Keratinocyte (primary cell): ENCODE data around the gene GRIA4. TPM values are rescaled to one million over a fixed set of nuclear protein-coding genes. Genes with fewer than 3 reads are reported as not detected.

Experiments used
- DNase-seq: peaks from one replicate; pipeline ENCODE4 v3.0.0-alpha.2; 2011; ENCODE audit warnings: low read depth, missing footprints, low spot score
- FAIRE-seq: peaks from 2 replicates; lab custom pipeline; 2011; peaks lifted over from hg19 to GRCh38; lab: Jason Lieb, UNC
- H2AFZ ChIP-seq: 2 replicates; pipeline ENCODE4 v1.6.0; 2012; ENCODE audit warnings: low read length, control low read depth, inconsistent platforms; ENCODE audit not compliant: control insufficient read depth
- H3K27ac ChIP-seq: 2 replicates; pipeline ENCODE4 v1.5.1; 2011; ENCODE audit warnings: low read length; ENCODE audit not compliant: control insufficient read depth, insufficient read depth
- H3K27me3 ChIP-seq: 3 replicates; pipeline ENCODE4 v1.6.0; 2011; ENCODE audit warnings: low read length; ENCODE audit not compliant: control insufficient read depth, insufficient read depth; ENCODE audit errors: extremely low read depth
- H3K36me3 ChIP-seq, 2 experiments: 2 replicates in 1 of 2; 3 replicates in 1 of 2; pipeline ENCODE4 v1.5.1; 2011; ENCODE audit warnings: low read length in 2 of 2, mild to moderate bottlenecking in 1 of 2; ENCODE audit not compliant: control insufficient read depth in 2 of 2, insufficient read depth in 2 of 2; ENCODE audit errors: extremely low read depth in 1 of 2
- H3K4me1 ChIP-seq: 3 replicates; pipeline ENCODE4 v1.5.1; 2011; ENCODE audit warnings: low read length; ENCODE audit not compliant: control insufficient read depth, insufficient read depth; ENCODE audit errors: extremely low read depth
- H3K4me2 ChIP-seq: 3 replicates; pipeline ENCODE4 v1.6.0; 2011; ENCODE audit warnings: low read depth, low read length; ENCODE audit not compliant: control insufficient read depth, insufficient read depth; ENCODE audit errors: extremely low read depth
- H3K4me3 ChIP-seq, 3 experiments: fragments of 200-600 bp in 1 of 3; sonication (generic) in 1 of 3; 2 replicates in 2 of 3; 3 replicates in 1 of 3; pipeline ENCODE4 v1.5.1; 2011 to 2016; ENCODE audit warnings: low read length in 3 of 3, mild to moderate bottlenecking in 3 of 3, control low read depth in 2 of 3, inconsistent platforms in 1 of 3, low read depth in 1 of 3, mixed read lengths in 1 of 3, mixed run types in 1 of 3, moderate library complexity in 1 of 3; ENCODE audit not compliant: control insufficient read depth in 2 of 3, insufficient read depth in 2 of 3; ENCODE audit errors: extremely low read depth in 1 of 3
- H3K79me2 ChIP-seq: 2 replicates; pipeline ENCODE4 v1.6.0; 2012; ENCODE audit warnings: low read length; ENCODE audit not compliant: control insufficient read depth, insufficient read depth
- H3K9ac ChIP-seq: 3 replicates; pipeline ENCODE4 v1.6.0; 2011; ENCODE audit warnings: low read length; ENCODE audit not compliant: control insufficient read depth, insufficient read depth; ENCODE audit errors: extremely low read depth
- H3K9me1 ChIP-seq: 3 replicates; pipeline ENCODE4 v1.6.0; 2011; ENCODE audit warnings: low read length; ENCODE audit not compliant: control insufficient read depth, insufficient read depth; ENCODE audit errors: extremely low read depth
- H3K9me3 ChIP-seq: 2 replicates; pipeline ENCODE4 v1.5.1; 2012; ENCODE audit warnings: low read depth, low read length; ENCODE audit not compliant: control insufficient read depth
- H4K20me1 ChIP-seq: 3 replicates; pipeline ENCODE4 v1.6.0; 2011; ENCODE audit warnings: low read length; ENCODE audit not compliant: control insufficient read depth, insufficient read depth; ENCODE audit errors: extremely low read depth
- CTCF ChIP-seq, 3 experiments: IDR thresholded peaks in 1 of 3; conservative IDR thresholded peaks in 1 of 3; optimal IDR thresholded peaks in 1 of 3; 2 replicates in 2 of 3; 3 replicates in 1 of 3; pipeline versions ENCODE3 to v1.5.1; 2011; ENCODE audit warnings: low read length in 3 of 3, mild to moderate bottlenecking in 3 of 3, moderate library complexity in 2 of 3, control low read depth in 1 of 3, inconsistent platforms in 1 of 3; ENCODE audit not compliant: insufficient read depth in 2 of 3; ENCODE audit errors: extremely low read depth in 1 of 3
- EZH2 ChIP-seq: IDR thresholded peaks from one replicate; pipeline ENCODE4 v1.6.1; 2012; ENCODE audit warnings: inconsistent platforms, mild to moderate bottlenecking, low read length, moderate library complexity
- dilution Hi-C: fragments of 300-500 bp; cut with MboI; formaldehyde crosslinking; loops from one replicate; pipeline ENCODE4 v1.7.0; 2020; ENCODE audit warnings: low sequenced_read_pairs; ENCODE audit not compliant: extremely low pct_ligation_motif_present
- polyA plus RNA-seq, 5 experiments: library from polyadenylated mRNA; depleted of rRNA in 3 of 5; stranded (reverse) in 3 of 5; stranded (forward) in 1 of 5; unstranded in 1 of 5; fragments of >200 nt; gene quantifications; 1 replicate in 1 of 5; 2 replicates in 3 of 5; 3 replicates in 1 of 5; pipeline versions ENCODE4 v1.2.1 to v1.2.3, GENCODE V29; 2011 to 2012; ENCODE audit warnings: missing spikeins in 2 of 5, low read depth in 1 of 5, low replicate concordance in 1 of 5

The GRIA4 gene
- polyA plus RNA-seq, 1 donor (not counting 4 experiments of a cell fraction or from before 2014, with no cell fraction given) = not detected

GRCh38 chr11:105610871-105611571, 1.1 kb downstream of the GRIA4 start:
- no peak for FAIRE-seq
- no peaks in the 10 kb centered on the region for H3K36me3 ChIP-seq
- dilution Hi-C loops = no loop called here
- no peak overlapping the region for H3K9ac ChIP-seq
- TF ChIP-seq EZH2 (peak; percentile 33), CTCF (optimal IDR thresholded peaks at IDR 0.05 in 1 of 3, IDR thresholded peaks at IDR 0.05 in 1 of 3, conservative IDR thresholded peaks at IDR 0.05 in 1 of 3; ENCODE audit: extremely low read depth in 1 of 3, insufficient read depth in 2 of 3, low read length in 3 of 3) (no peak)
- peaks cover 13% of the 10 kb centered on the region for H3K4me1 ChIP-seq
- H3K4me2 ChIP-seq = peak overlapping the region; percentile 49
- peak overlapping the region in 1 of 3 experiments; percentile 27 for H3K4me3 ChIP-seq
- H4K20me1 ChIP-seq = no peaks in the 10 kb centered on the region
- no peak overlapping the region for H2AFZ ChIP-seq
- no peaks in the 10 kb centered on the region for H3K79me2 ChIP-seq
- H3K9me3 ChIP-seq = no peaks in the 10 kb centered on the region
- H3K27me3 ChIP-seq = peaks cover 35% of the 10 kb centered on the region
- H3K27ac ChIP-seq = no peak overlapping the region
- DNase-seq = no peak
- no peaks in the 10 kb centered on the region for H3K9me1 ChIP-seq

- H3K36me3 ChIP-seq = no peaks in the 10 kb centered on the region
- no peaks in the 10 kb centered on the region for H3K9me3 ChIP-seq
- dilution Hi-C loops = no loop called here
- FAIRE-seq (no peak), DNase-seq (no peak)
- no peaks in the 10 kb centered on the region for H3K9me1 ChIP-seq
- no peak overlapping the region for H2AFZ ChIP-seq
- no peak overlapping the region for H3K9ac ChIP-seq
- H4K20me1 ChIP-seq = no peaks in the 10 kb centered on the region
- peaks cover 13% of the 10 kb centered on the region for H3K4me1 ChIP-seq
- H3K79me2 ChIP-seq = no peaks in the 10 kb centered on the region
- H3K4me2 ChIP-seq = no peak overlapping the region
- peaks cover 35% of the 10 kb centered on the region for H3K27me3 ChIP-seq
- TF ChIP-seq CTCF (optimal IDR thresholded peaks at IDR 0.05 in 1 of 3, IDR thresholded peaks at IDR 0.05 in 1 of 3, conservative IDR thresholded peaks at IDR 0.05 in 1 of 3; ENCODE audit: extremely low read depth in 1 of 3, insufficient read depth in 2 of 3, low read length in 3 of 3) (no peak), EZH2 (peak; percentile 41)
- H3K4me3 ChIP-seq = no peak overlapping the region
- no peak overlapping the region for H3K27ac ChIP-seq
These were observed 1.9 kb downstream of the GRIA4 start for GRCh38 chr11:105611572-105612441.
